Stimulated activated CD4-positive, alpha-beta T cell treated with anti-CD3 and anti-CD28 coated beads, Interleukin-1b, Interleukin-23, amount 100 ng/mL, for 1 hour (primary cell): ENCODE data around the gene MUC5B.
"Not testable (repeated sequence)": the region's sequence is repeated elsewhere in the genome, so short reads cannot be mapped to it uniquely, and the experiment has no call there.

Experiments
- DNase-seq, 2 donors: peaks; one replicate each; pipeline ENCODE4 v3.0.0-alpha.2; 2020; ENCODE audit warnings: low read depth in 2 of 2

The MUC5B gene

DNA sequence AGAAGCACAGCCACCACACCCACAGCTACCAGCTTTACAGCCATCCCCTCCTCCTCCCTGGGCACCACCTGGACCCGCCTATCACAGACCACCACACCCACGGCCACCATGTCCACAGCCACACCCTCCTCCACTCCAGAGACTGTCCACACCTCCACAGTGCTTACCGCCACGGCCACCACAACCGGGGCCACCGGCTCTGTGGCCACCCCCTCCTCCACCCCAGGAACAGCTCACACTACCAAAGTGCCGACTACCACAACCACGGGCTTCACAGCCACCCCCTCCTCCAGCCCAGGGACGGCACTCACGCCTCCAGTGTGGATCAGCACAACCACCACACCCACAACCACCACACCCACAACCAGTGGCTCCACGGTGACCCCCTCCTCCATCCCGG lies 27.5 kb downstream of the MUC5B start:
- DNase-seq: not testable (repeated sequence)

GRCh38 chr11:1251236-1251770 lies 28.4 kb downstream of the MUC5B start:
- DNase-seq: no peak

- no peak for DNase-seq
Observed at GRCh38 chr11:1252371-1253102, 29.7 kb downstream of the MUC5B start.

DNA sequence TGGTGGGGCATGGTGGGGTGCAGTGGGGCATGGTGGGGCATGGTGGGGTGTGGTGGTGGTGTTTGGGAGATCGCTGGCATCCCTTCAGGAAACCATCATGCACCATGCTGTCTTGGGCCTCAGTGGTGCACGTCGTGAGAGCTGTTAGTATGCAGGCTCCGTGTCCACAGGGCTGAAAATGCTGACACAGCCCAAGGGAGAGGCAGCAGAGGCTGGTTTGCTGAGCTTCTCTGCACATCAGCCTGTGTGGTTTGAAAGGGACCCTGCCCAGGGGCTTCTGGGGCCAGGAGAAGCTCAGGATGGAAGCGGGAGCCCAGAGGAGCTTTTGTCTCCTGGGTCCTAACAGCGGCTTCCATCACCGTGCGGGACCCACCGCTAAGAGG lies 30.2 kb downstream of the MUC5B start:
- DNase-seq: no peak

DNA sequence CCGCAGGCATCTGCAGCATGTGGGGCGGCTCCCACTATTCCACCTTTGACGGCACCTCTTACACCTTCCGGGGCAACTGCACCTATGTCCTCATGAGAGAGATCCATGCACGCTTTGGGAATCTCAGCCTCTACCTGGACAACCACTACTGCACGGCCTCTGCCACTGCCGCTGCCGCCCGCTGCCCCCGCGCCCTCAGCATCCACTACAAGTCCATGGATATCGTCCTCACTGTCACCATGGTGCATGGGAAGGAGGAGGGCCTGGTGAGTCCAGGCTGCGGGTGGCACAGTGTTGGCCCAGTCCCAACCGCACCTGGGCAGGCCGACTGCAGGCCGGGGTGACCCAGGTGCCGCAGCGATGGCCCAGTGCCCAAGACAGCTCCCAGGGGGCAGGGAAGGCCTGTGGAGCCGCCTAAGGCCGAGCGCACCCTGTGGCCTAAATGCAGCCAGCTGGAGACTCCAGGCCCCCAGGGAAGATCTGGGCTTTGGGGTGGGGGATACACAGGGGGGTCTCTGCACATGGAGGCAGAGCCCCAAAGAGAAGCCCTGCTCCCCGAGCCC lies 31.3 kb downstream of the MUC5B start:
- DNase-seq: no peak

DNA sequence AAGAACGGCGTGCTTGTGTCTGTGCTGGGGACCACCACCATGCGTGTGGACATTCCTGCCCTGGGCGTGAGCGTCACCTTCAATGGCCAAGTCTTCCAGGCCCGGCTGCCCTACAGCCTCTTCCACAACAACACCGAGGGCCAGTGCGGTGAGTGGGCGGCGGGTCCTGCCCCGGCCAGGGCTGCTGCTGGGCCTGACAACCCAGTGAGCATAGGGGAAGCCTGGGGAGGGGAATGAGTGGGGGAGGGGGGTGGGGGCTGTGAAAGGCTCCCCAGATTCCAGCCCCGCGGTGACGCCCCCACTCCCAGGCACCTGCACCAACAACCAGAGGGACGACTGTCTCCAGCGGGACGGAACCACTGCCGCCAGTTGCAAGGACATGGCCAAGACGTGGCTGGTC lies 31.9 kb downstream of the MUC5B start:
- DNase-seq: no peak

DNA sequence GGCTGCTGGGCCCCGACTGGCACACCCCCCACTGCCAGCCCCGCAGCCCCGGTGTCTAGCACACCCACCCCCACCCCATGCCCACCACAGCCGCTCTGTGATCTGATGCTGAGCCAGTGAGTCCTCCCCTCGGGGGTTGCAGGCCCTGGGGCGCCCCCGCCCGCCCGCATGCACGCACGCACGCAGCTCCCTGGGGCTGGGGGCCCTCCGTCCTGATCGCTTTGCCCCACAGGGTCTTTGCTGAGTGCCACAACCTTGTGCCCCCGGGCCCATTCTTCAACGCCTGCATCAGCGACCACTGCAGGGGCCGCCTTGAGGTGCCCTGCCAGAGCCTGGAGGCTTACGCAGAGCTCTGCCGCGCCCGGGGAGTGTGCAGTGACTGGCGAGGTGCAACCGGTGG lies 32.3 kb downstream of the MUC5B start:
- DNase-seq: no peak

- no peak for DNase-seq
Observed at GRCh38 chr11:1256257-1257045, 33.6 kb downstream of the MUC5B start.

- DNase-seq: no peak
Observed at GRCh38 chr11:1257366-1257765, 34.5 kb downstream of the MUC5B start.

- no peak for DNase-seq
Observed at GRCh38 chr11:1257916-1258315, 35.0 kb downstream of the MUC5B start.

DNA sequence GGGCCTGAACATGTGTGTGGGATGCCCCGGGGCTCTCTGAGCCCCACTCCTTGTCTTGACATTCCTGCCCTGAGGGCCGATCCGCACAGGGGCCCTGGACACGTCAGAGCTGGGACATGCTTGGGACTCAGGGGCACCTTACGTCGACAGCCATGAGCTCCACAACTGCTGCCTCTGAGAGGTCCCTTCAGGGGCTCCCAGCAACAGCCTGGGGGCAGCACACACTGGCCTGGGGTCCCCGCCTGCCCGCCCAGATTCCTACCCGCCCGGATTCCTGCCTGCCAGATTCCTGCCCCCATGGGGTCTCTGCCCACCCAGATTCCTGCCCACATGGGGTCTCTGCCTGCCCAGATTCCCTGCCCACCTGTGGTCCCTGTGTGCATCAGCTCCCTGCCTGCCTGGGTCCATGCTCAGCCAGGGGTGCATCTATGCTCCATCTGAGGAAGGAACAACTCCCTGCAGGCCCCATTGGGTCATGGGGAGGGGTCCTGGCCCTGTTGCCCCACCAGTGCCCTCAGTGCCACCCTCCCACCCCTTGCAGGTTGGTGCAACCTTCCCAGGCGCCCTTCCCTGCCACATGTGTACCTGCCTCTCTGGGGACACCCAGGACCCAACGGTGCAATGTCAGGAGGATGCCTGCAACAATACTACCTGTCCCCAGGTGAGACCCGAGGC lies 35.7 kb downstream of the MUC5B start:
- DNase-seq: no peak

GRCh38 chr11:1259076-1259461 lies 36.2 kb downstream of the MUC5B start:
- DNase-seq: no peak

DNA sequence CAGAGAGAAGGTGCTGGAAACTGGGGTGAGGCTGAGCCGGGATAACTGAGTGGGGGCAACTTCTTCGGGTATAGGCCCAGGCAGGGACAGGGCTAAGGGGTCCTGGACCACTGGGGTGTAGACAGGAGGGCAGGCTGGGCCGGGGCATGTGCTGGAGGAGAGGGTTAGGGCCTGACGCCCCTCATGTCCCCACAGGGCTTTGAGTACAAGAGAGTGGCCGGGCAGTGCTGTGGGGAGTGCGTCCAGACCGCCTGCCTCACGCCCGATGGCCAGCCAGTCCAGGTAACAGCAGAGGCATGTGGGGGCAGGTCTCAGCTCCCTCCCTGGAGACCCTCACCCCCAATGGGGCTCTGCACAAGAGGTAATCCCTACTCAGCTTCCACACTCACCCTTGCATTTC lies 36.7 kb downstream of the MUC5B start:
- DNase-seq: no peak

GRCh38 chr11:1260023-1260501 lies 37.2 kb downstream of the MUC5B start:
- DNase-seq: peak in 1 of 2 donors; percentile 33

- DNase-seq: no peak
Observed at GRCh38 chr11:1260620-1261019, 37.8 kb downstream of the MUC5B start.

DNA sequence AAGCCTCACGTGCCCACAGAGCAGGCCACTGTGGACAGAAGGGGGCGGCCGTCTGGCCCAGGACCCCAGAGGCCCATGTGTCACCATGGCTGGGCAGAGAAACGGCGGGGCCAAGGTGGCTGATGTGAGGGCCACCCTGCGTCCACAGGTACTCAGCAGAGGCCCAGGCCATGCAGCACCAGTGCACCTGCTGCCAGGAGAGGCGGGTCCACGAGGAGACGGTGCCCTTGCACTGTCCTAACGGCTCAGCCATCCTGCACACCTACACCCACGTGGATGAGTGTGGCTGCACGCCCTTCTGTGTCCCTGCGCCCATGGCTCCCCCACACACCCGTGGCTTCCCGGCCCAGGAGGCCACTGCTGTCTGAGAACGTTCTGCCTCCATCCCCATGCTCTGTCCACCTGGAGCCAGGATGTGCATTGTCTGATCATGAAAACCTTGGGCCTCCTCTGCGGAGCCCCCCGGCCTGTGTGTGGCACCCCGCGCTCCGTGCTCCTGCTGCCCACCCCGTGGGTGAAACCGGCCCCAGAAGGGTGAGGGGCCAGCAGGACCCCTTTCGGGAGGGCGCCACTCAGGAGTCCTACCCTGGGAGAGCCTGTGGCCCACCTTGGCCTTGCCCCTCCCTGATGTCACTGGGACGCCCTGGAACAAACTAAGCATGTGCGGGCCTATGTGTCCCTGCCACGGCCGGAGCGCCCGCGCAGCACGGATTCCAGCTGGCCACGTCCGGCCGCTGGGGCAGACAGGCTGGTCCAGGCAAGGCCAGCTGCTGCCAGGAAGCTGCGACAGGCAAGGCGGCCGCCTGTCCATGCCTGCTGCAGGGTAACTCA lies 38.6 kb downstream of the MUC5B start:
- no peak for DNase-seq

- DNase-seq: peak; percentile 73 to 79
Observed at GRCh38 chr11:1262172-1263006, 39.5 kb downstream of the MUC5B start.

DNA sequence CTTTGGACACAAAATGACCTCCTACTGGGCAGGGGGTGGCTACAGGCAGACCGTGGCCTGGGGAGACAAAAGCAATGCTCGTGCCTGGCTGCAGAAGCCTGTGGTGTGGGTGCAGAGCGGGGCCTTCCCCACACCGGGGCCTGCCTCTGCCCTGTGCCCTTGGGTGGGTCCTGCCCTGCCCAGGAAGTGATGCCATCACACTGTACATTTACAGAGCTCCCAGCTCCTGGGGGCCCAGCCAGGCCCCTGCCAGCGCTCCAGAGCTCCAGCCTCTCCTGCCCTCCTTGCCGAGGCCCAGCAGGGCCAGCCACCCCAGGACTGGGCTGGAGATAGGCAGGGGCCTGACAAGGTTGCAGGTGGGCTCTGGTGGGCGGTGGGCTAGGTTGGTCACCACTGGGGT lies 40.1 kb downstream of the MUC5B start:
- no peak for DNase-seq

GRCh38 chr11:1264444-1264843 lies 41.6 kb downstream of the MUC5B start:
- not testable (repeated sequence) for DNase-seq

- not testable (repeated sequence) for DNase-seq
Observed at GRCh38 chr11:1265480-1265879, 42.6 kb downstream of the MUC5B start.
